Gastrocnemius medialis (tissue), 4 donors: ENCODE results near the gene CHAF1A. TPM values are rescaled to one million over a fixed set of nuclear protein-coding genes. Genes with fewer than 3 reads are reported as not detected.

Experiments used
- ATAC-seq, 2 donors: fragments of 150-250 bp; one replicate each; pipeline ENCODE4 v1.9.1; 2016
- DNase-seq, 2 donors: peaks; one replicate each; pipeline ENCODE4 v3.0.0-alpha.2; 2019
- H3K27ac ChIP-seq, 4 donors: fragments of 200-600 bp; sonication (generic); 1 replicate in 1 of 4; 2 replicates in 3 of 4; pipeline ENCODE4 v1.5.1; 2016 to 2018; ENCODE audit warnings: mild to moderate bottlenecking in 2 of 4, moderate library complexity in 1 of 4
- H3K27me3 ChIP-seq, 3 donors: fragments of 200-600 bp; sonication (generic) in 2 of 3; 1 replicate in 1 of 3; 2 replicates in 2 of 3; pipeline versions ENCODE4 v1.5.1 to v1.6.0; 2016 to 2019; ENCODE audit warnings: mild to moderate bottlenecking in 1 of 3, moderate library complexity in 1 of 3
- H3K36me3 ChIP-seq, 2 donors: fragments of 200-600 bp; sonication (generic) in 1 of 2; one replicate each; pipeline ENCODE4 v1.5.1; 2017 to 2018
- H3K4me1 ChIP-seq, 2 donors: fragments of 200-600 bp; sonication (generic) in 1 of 2; one replicate each; pipeline ENCODE4 v1.5.1; 2016 to 2017; ENCODE audit warnings: mild to moderate bottlenecking in 2 of 2
- H3K4me3 ChIP-seq, 4 donors: fragments of 200-600 bp; sonication (generic) in 3 of 4; 1 replicate in 1 of 4; 2 replicates in 3 of 4; pipeline ENCODE4 v1.5.1; 2016 to 2019; ENCODE audit warnings: mild to moderate bottlenecking in 2 of 4
- H3K9me3 ChIP-seq, 3 donors: fragments of 200-600 bp; sonication (generic) in 2 of 3; 1 replicate in 1 of 3; 2 replicates in 2 of 3; pipeline ENCODE4 v1.5.1; 2016 to 2019
- POLR2A ChIP-seq, 2 donors: fragments of 450-650 bp; IDR thresholded peaks; one replicate each; pipeline ENCODE4 v1.6.1; 2017; ENCODE audit warnings: antibody characterized with exemption in 2 of 2, mild to moderate bottlenecking in 2 of 2, moderate library complexity in 2 of 2
- in situ Hi-C, 4 donors: fragments of 200-750 bp; cut with MboI; loops; one replicate each; pipeline versions ENCODE4 v1.15.0 to v1.8.0; 2017; ENCODE audit warnings: low sequenced_read_pairs in 4 of 4
- intact Hi-C: fragments of 100-400 bp; cut with DNase I; formaldehyde crosslinking; loops from one replicate; pipeline ENCODE4 v1.15.1; 2023; ENCODE audit warnings: low total_unique reads
- total RNA-seq, 4 donors: library from RNA; depleted of rRNA; stranded (reverse); fragments of >200 nt; gene quantifications; one replicate each; pipeline versions ENCODE4 v1.1.0 to v1.2.3, GENCODE V29; 2016
- TF ChIP-seq, protein P1 (sequence below), 5 experiments: fragments of 450-650 bp in 3 of 5; fragments of 200-600 bp in 2 of 5; sonication (generic) in 2 of 5; IDR thresholded peaks in 4 of 5; conservative IDR thresholded peaks in 1 of 5; 1 replicate in 4 of 5; 2 replicates in 1 of 5; pipeline ENCODE4 v1.5.1; 2016 to 2019; ENCODE audit warnings: antibody characterized with exemption in 5 of 5, mild to moderate bottlenecking in 3 of 5, moderate library complexity in 3 of 5

The CHAF1A gene, protein sequence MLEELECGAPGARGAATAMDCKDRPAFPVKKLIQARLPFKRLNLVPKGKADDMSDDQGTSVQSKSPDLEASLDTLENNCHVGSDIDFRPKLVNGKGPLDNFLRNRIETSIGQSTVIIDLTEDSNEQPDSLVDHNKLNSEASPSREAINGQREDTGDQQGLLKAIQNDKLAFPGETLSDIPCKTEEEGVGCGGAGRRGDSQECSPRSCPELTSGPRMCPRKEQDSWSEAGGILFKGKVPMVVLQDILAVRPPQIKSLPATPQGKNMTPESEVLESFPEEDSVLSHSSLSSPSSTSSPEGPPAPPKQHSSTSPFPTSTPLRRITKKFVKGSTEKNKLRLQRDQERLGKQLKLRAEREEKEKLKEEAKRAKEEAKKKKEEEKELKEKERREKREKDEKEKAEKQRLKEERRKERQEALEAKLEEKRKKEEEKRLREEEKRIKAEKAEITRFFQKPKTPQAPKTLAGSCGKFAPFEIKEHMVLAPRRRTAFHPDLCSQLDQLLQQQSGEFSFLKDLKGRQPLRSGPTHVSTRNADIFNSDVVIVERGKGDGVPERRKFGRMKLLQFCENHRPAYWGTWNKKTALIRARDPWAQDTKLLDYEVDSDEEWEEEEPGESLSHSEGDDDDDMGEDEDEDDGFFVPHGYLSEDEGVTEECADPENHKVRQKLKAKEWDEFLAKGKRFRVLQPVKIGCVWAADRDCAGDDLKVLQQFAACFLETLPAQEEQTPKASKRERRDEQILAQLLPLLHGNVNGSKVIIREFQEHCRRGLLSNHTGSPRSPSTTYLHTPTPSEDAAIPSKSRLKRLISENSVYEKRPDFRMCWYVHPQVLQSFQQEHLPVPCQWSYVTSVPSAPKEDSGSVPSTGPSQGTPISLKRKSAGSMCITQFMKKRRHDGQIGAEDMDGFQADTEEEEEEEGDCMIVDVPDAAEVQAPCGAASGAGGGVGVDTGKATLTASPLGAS
- total RNA-seq = 10 to 100 TPM in 2 of 4 donors, 1 to 10 TPM in 2; 7.3 to 15.8 (median 9.7) TPM

DNA sequence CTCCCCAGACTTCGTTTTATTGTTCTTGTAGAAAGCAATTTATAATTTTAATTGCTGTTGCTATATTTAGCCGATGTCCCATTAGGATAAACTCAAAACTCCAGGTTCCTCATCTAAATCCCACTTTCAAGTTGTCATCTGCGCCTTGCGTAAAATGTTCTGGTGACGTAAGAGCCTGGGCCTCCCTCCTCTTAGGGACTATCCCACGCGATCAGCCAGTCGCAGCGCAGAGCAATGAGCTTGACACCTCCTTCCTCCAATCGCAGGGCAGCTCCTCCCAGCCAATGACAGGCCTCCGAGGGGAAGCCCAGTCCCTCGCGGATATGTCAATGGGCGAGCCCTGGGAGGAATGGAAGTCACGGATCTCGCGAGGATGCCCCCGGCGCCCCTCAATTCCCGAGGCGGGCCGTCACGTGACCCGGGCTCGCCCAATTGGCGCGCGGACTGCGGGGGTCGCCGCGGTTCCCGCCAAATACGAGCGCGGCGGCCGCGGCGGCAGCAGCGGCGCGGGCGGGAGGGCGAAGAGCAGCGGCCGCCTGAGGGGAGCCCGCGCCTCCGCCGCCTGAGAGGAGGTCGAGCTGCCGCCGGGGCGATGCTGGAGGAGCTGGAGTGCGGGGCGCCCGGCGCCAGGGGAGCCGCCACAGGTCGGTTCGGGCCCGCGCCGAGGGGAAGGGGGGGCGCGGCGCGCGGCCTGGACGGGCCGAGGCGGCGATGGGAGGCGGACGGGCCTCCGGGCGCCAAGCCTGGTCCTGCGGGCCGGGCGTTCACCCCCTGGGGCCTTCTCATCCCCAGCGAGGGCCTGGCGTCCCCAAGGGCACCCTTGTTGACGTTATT lies at the start of gene CHAF1A:
Gene CHAF1A, plus strand, starts transcription at position 470 of the 834 bp plus-strand sequence. Its CDS starts 123 bp downstream, at position 593.
- TF ChIP-seq, protein P1, sequence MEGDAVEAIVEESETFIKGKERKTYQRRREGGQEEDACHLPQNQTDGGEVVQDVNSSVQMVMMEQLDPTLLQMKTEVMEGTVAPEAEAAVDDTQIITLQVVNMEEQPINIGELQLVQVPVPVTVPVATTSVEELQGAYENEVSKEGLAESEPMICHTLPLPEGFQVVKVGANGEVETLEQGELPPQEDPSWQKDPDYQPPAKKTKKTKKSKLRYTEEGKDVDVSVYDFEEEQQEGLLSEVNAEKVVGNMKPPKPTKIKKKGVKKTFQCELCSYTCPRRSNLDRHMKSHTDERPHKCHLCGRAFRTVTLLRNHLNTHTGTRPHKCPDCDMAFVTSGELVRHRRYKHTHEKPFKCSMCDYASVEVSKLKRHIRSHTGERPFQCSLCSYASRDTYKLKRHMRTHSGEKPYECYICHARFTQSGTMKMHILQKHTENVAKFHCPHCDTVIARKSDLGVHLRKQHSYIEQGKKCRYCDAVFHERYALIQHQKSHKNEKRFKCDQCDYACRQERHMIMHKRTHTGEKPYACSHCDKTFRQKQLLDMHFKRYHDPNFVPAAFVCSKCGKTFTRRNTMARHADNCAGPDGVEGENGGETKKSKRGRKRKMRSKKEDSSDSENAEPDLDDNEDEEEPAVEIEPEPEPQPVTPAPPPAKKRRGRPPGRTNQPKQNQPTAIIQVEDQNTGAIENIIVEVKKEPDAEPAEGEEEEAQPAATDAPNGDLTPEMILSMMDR (IDR thresholded peaks at IDR 0.05 in 4 of 5, conservative IDR thresholded peaks at IDR 0.05 in 1 of 5) = peak in 2 of 5 experiments; percentile 38 to 57
- peak; percentile 64 to 84 for TF ChIP-seq POLR2A (IDR thresholded peaks at IDR 0.05)
- Histone ChIP-seq H3K27ac (peak within 1 kb of the TSS; percentile 91 to 95 (median 94)), H3K27me3 (no peaks in the 10 kb centered on the region), H3K9me3 (no peaks in the 10 kb centered on the region), H3K4me3 (peak within 1 kb of the TSS; percentile 63 to 77 (median 70)), H3K4me1 (peaks cover 34 to 36% of the 10 kb centered on the region in 2 donors), H3K36me3 (no peaks in the 10 kb centered on the region)
- peak; percentile 93 to 94 for ATAC-seq
- intact Hi-C loops = loop anchor here (2.0 to 10.0 kb wide), 5 partner anchors 46 to 338 kb away; partner anchors contain the start of genes PLIN5, UBXN6 and ZBTB7A
- in situ Hi-C loops = loop anchor here in 1 of 4 donors (25.0 kb wide), 1 partner anchor 140 kb away; no protein-coding TSS in a partner anchor
- peak; percentile 100 for DNase-seq

GRCh38 chr19:4352701-4353121 lies 49.7 kb upstream of the CHAF1A start:
- Histone ChIP-seq H3K27ac (no peak overlapping the region), H3K36me3 (no peaks in the 10 kb centered on the region), H3K27me3 (no peaks in the 10 kb centered on the region), H3K4me3 (no peak overlapping the region), H3K9me3 (no peaks in the 10 kb centered on the region), H3K4me1 (no peaks in the 10 kb centered on the region)
- TF ChIP-seq, protein P1 (IDR thresholded peaks at IDR 0.05 in 4 of 5, conservative IDR thresholded peaks at IDR 0.05 in 1 of 5) = peak; percentile 56 to 86 (median 67)
- no peak for TF ChIP-seq POLR2A (IDR thresholded peaks at IDR 0.05)
- in situ Hi-C loops = loop anchor here in 1 of 4 donors (10.0 kb wide), 1 partner anchor 88 kb away; no protein-coding TSS in a partner anchor
- ATAC-seq (peak; percentile 25 to 77), DNase-seq (no peak)
- intact Hi-C loops = loop anchor here (1.0 kb wide), 1 partner anchor 85 kb away; no protein-coding TSS in a partner anchor

DNA sequence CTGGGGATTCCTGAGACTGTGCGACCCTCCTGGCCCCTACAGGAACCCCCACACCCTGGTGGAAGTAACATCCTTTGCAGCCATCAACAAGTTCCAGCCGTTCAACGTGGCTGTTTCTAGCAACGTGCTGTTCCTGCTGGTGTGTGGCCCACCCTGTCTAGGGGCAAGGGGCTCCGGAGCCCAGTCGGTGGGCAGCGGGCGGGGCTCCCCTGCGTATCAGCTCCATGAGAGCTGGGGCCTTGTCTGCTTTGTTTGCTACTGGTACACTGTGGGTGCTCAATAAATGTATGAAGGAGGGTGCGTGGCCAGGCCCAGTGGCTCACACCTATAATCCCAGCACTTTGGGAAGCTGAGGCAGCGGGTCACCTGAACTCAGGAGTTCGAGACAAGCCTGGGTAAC lies 48.2 kb upstream of the CHAF1A start:
- H3K9me3 ChIP-seq = no peaks in the 10 kb centered on the region
- TF ChIP-seq, protein P1 (IDR thresholded peaks at IDR 0.05 in 4 of 5, conservative IDR thresholded peaks at IDR 0.05 in 1 of 5) = no peak
- no peak for TF ChIP-seq POLR2A (IDR thresholded peaks at IDR 0.05)
- DNase-seq (no peak), ATAC-seq (no peak)
- H3K4me3 ChIP-seq = no peak overlapping the region
- in situ Hi-C loops = loop anchor here in 1 of 4 donors (10.0 kb wide), 1 partner anchor 89 kb away; no protein-coding TSS in a partner anchor
- H3K27ac ChIP-seq = no peak overlapping the region
- intact Hi-C loops = no loop called here
- H3K27me3 ChIP-seq = no peaks in the 10 kb centered on the region
- H3K4me1 ChIP-seq = no peaks in the 10 kb centered on the region
- H3K36me3 ChIP-seq = no peaks in the 10 kb centered on the region

GRCh38 chr19:4354897-4355296 lies 47.5 kb upstream of the CHAF1A start:
- Histone ChIP-seq H3K27me3 (no peaks in the 10 kb centered on the region), H3K4me1 (no peaks in the 10 kb centered on the region), H3K9me3 (no peaks in the 10 kb centered on the region), H3K36me3 (peaks cover 0 to 1% of the 10 kb centered on the region in 2 donors), H3K27ac (no peak overlapping the region), H3K4me3 (no peak overlapping the region)
- no peak for DNase-seq
- intact Hi-C loops (no loop called here), in situ Hi-C loops (loop anchor here in 1 of 4 donors (10.0 kb wide), 1 partner anchor 90 kb away; no protein-coding TSS in a partner anchor)
- ATAC-seq = no peak
- TF ChIP-seq, protein P1 (IDR thresholded peaks at IDR 0.05 in 4 of 5, conservative IDR thresholded peaks at IDR 0.05 in 1 of 5) = no peak
- no peak for TF ChIP-seq POLR2A (IDR thresholded peaks at IDR 0.05)
